Cardiac fibroblast (primary cell): ENCODE data around the gene PANK3.

Source experiments
- DNase-seq, 2 donors: peaks; one replicate each; pipeline versions ENCODE4 v3.0.0 to v3.0.0-alpha.2; 2010; ENCODE audit warnings: low read depth in 2 of 2
- H3K4me3 ChIP-seq, 2 donors: replicated peaks in 1 of 2; 1 replicate in 1 of 2; 2 replicates in 1 of 2; pipeline ENCODE4 v1.5.1; 2011; ENCODE audit warnings: low read depth in 2 of 2, low read length in 2 of 2, mild to moderate bottlenecking in 2 of 2, moderate library complexity in 1 of 2
- TF ChIP-seq, protein P1 (sequence below): IDR thresholded peaks from one replicate; pipeline ENCODE4 v1.5.1; 2011; ENCODE audit warnings: low read depth, mild to moderate bottlenecking, low read length, inconsistent platforms

Gene PANK3

DNA sequence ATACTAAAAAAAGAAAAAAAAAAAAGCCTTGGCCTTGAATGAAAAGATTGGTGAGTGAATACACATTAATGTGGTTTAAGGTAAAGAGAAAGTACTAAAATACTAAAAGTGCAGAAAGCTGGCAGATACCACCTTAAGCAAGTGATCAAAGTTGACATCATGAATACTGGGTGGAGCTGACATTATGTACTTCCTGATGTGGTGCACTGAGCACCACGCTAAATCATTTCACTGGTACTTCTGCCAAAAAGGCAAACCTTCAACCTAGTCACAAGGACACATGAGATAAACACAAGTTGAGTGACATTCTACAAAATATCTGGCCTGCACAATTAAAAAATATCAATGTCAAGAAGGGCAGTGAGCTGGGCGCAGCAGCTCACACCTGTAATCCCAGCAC is 33.8 kb upstream of the PANK3 start:
- no peak overlapping the region for H3K4me3 ChIP-seq
- DNase-seq = no peak
- TF ChIP-seq, protein P1, sequence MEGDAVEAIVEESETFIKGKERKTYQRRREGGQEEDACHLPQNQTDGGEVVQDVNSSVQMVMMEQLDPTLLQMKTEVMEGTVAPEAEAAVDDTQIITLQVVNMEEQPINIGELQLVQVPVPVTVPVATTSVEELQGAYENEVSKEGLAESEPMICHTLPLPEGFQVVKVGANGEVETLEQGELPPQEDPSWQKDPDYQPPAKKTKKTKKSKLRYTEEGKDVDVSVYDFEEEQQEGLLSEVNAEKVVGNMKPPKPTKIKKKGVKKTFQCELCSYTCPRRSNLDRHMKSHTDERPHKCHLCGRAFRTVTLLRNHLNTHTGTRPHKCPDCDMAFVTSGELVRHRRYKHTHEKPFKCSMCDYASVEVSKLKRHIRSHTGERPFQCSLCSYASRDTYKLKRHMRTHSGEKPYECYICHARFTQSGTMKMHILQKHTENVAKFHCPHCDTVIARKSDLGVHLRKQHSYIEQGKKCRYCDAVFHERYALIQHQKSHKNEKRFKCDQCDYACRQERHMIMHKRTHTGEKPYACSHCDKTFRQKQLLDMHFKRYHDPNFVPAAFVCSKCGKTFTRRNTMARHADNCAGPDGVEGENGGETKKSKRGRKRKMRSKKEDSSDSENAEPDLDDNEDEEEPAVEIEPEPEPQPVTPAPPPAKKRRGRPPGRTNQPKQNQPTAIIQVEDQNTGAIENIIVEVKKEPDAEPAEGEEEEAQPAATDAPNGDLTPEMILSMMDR = no peak

DNA sequence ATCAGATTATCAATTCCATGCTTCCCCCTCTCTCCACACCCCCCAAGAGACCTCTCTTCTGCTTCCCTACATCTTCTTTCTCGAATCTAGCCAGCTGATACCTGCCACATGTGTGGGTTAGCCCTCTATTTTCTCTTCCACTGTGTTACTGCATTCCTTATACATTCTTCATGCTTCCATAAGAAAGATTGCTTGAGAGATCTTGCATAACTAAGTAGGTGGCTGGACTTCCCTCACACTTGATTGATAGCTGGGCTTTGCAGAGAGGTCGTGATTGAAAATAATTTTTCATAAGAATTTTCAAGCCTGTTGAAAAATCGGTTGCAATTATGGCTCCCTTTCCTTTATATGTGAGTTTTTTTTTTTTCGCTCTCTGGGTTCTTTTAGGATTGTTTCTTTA is 33.0 kb upstream of the PANK3 start:
- TF ChIP-seq, protein P1 = no peak
- H3K4me3 ChIP-seq = no peak overlapping the region
- DNase-seq = no peak

DNA sequence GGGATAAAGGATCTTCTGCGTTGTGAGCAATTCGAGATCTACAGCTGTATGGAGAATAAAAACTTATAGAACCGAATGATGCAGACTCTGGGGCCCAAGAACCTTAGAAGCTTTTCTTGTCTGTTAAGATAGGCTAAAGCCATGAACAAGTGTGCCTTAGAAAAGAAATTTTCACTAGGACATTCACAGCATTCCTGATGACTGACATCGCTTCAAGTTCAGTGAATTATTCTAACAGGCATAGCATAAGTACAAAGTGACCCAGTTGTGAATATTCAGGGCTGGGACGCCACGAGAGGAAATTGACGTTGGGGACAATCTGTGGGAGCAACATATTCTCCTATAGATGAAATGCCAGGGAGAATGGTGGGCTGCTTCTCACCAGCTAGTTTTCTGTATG is 32.0 kb upstream of the PANK3 start:
- TF ChIP-seq, protein P1 = no peak
- no peak overlapping the region for H3K4me3 ChIP-seq
- DNase-seq = peak; percentile 11 to 13

DNA sequence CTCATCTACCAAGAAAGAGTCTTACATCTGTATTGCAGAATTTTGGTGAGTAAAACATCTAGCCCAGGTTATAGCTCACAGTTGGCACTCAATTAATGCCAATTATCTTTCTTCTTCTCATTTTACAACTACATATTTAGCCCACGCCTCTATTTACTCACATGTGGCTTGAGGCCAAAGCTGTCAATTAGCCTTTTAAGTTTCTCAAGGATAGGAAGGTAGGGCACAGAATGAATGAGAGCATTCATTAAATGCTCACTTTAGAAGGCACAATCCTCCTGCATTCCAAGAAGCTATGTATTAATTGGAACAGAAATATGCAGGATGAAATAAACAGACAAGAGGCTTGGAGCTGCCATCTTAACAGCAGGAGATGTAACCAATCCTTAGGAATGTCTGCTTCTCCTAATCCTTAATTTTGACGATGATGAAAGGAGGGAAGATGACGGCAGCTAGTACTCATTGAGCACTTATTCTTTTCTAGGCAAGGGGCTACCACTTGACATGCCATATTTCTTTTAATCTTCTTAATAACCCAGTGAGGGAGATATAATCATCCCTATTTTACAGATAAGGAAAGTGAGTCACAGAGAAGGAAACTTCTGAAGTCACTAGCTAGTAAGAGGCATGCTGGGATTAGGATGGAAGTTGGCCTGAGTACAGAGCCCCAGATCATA is 30.8 kb upstream of the PANK3 start:
- DNase-seq = no peak
- TF ChIP-seq, protein P1 = no peak
- no peak overlapping the region for H3K4me3 ChIP-seq

DNA sequence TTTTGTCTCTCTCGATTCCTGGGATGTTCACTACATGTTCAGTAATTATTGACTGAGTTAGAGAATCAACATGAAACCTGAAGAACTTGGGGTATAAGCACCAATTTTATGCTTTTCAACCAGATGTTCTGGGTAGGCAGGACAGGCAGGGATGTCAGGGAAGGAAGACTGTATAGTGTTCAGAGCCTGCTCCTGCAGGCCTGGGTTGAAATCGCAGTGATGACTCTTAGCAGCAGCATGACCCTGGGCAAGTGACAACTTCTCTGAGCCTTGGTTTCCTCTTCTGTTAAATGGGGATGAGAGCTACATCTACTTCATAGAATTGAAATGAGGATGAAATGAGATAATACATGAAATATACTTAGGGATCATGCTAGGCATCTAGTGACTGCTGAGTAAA is 29.7 kb upstream of the PANK3 start:
- DNase-seq = no peak
- no peak overlapping the region for H3K4me3 ChIP-seq
- TF ChIP-seq, protein P1 = no peak

DNA sequence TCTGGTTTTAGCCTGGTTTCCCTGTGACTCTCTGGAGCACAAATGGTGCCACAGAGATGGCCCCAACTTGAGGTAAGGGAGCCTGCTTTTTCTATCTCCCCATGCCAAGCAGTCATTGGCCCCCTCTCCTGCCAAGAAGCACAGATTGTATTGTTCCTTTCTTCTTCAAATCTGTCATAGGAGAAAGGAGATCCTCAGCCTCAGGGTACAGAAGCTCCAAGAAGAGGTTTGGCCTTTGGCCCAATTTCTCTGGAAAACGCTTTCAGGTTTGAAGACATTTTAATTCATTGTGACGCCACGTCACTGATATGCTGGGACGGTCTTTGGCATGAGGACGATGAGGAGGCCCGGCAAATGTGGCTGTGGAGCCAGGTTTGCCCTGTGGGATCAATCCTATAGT is 29.2 kb upstream of the PANK3 start:
- TF ChIP-seq, protein P1 = no peak
- no peak overlapping the region for H3K4me3 ChIP-seq
- peak in 1 of 2 donors; percentile 8 for DNase-seq

DNA sequence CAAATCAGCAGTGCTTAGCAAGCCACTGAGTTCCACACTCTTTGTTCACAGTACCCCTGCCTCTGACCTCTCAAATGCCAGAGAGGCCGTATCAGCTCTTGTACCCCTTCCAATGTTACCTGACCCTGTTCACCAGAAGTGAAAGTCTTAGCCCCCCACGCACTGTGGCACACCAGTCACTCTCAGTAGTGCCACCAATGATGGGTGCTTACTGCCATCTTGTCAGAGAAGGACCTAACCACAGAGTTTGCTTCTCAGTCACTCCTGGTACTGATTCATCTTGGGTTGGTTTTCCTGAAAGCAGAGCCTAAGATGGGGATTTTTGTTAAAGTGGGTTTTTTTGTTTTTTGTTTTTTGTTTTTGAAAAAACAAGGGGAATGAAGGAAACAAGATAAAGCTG is 28.8 kb upstream of the PANK3 start:
- no peak overlapping the region for H3K4me3 ChIP-seq
- DNase-seq = no peak
- TF ChIP-seq, protein P1 = no peak
